ENCODE measurements around the gene IFITM1.

DNA sequence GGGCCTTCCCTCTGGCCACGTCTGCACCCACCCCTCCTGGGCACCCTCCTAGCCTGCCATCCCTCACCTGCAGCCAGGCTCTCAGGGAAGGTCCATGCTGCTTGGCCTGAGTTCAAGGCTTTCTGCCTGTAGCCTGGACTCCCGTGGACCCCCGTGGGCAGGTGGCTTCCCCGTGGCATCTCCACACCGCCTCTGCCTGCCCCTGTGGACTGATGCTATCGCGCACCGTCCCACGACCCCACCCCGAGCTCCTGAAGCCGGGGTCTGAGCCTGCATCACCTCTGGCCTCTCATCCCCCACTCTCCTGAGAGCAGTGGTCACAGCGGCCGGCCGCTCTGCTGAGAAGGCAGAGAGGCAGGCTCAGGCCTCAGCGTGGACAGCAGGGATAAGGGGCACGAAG, 19.1 kb upstream of the IFITM1 start:
- TF ChIP-seq, protein P1, sequence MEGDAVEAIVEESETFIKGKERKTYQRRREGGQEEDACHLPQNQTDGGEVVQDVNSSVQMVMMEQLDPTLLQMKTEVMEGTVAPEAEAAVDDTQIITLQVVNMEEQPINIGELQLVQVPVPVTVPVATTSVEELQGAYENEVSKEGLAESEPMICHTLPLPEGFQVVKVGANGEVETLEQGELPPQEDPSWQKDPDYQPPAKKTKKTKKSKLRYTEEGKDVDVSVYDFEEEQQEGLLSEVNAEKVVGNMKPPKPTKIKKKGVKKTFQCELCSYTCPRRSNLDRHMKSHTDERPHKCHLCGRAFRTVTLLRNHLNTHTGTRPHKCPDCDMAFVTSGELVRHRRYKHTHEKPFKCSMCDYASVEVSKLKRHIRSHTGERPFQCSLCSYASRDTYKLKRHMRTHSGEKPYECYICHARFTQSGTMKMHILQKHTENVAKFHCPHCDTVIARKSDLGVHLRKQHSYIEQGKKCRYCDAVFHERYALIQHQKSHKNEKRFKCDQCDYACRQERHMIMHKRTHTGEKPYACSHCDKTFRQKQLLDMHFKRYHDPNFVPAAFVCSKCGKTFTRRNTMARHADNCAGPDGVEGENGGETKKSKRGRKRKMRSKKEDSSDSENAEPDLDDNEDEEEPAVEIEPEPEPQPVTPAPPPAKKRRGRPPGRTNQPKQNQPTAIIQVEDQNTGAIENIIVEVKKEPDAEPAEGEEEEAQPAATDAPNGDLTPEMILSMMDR (IDR thresholded peaks at IDR 0.05; ENCODE audit: poor library complexity, severe bottlenecking) = no peak
- no peak for TF ChIP-seq MXI1 (conservative IDR thresholded peaks at IDR 0.05; ENCODE audit: poor library complexity, severe bottlenecking)
- TF ChIP-seq EP300 (conservative IDR thresholded peaks at IDR 0.05; ENCODE audit: poor library complexity, severe bottlenecking) = no peak
- no peak for TF ChIP-seq EZH2 (IDR thresholded peaks at IDR 0.05; ENCODE audit: borderline replicate concordance, insufficient read depth, low read length, poor library complexity, severe bottlenecking)
- no peak for TF ChIP-seq POLR2AphosphoS5 (IDR thresholded peaks at IDR 0.05)

Data from neural cell (in vitro differentiated cells).